Measurements from ENCODE around the gene CALU. TPM values are rescaled to one million over a fixed set of nuclear protein-coding genes. Genes with fewer than 3 reads are reported as not detected.
A peak's percentile ranks its signal among the peaks of the same experiment; 100 is the strongest.

The CALU gene
- total RNA-seq, 1 donor from 2014 or later: 63.6 TPM

DNA sequence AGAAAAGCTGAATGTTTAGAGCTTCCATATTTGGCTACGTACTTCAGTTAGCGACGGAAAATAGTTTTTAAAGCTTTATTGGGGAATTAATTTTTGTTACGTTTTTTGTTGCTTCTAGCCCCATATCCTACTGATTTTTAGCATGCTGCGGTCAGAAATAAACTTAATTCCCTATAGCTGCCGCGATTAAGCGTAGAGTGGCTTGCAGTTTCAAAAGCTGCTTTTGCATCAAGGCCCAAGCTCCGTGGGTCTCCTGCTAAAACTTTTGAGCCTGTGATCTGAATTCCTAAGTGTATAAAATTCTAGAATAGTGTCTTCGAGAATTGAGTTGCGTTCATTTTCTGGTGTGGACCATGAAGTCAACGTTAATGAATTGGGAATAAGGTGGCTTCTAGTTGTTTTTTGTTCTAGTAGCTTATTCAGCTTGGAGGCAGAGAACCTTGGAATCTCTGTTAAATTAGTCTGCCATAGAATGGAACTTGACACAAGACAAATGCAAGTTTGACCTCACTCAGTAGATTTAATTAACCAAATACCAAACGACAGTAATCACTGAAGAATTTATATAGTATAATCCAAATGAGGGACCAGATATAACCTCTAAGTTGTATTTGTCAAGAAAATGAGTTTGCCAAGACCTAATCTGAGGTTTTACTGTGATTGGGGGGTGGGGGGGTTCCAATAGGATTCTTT lies 977 bp downstream of the CALU start:
- TF ChIP-seq, protein P1, sequence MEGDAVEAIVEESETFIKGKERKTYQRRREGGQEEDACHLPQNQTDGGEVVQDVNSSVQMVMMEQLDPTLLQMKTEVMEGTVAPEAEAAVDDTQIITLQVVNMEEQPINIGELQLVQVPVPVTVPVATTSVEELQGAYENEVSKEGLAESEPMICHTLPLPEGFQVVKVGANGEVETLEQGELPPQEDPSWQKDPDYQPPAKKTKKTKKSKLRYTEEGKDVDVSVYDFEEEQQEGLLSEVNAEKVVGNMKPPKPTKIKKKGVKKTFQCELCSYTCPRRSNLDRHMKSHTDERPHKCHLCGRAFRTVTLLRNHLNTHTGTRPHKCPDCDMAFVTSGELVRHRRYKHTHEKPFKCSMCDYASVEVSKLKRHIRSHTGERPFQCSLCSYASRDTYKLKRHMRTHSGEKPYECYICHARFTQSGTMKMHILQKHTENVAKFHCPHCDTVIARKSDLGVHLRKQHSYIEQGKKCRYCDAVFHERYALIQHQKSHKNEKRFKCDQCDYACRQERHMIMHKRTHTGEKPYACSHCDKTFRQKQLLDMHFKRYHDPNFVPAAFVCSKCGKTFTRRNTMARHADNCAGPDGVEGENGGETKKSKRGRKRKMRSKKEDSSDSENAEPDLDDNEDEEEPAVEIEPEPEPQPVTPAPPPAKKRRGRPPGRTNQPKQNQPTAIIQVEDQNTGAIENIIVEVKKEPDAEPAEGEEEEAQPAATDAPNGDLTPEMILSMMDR (IDR thresholded peaks at IDR 0.05; ENCODE audit: partially characterized antibody, unreplicated experiment): no peak
- no peak for DNase-seq
- peaks cover 2% of the 10 kb centered on the region for H3K27me3 Mint-ChIP-seq (ENCODE audit: unreplicated experiment)
- H3K4me1 Mint-ChIP-seq (ENCODE audit: low read depth, unreplicated experiment): peaks cover 15% of the 10 kb centered on the region
- peak overlapping the region; percentile 91 for H3K27ac Mint-ChIP-seq (ENCODE audit: unreplicated experiment)
- H3K9me3 Mint-ChIP-seq (ENCODE audit: unreplicated experiment): peaks cover 2% of the 10 kb centered on the region
- peak overlapping the region; percentile 96 for H3K4me3 Mint-ChIP-seq (ENCODE audit: unreplicated experiment)
- no peaks in the 10 kb centered on the region for H3K36me3 Mint-ChIP-seq (ENCODE audit: unreplicated experiment)

DNA sequence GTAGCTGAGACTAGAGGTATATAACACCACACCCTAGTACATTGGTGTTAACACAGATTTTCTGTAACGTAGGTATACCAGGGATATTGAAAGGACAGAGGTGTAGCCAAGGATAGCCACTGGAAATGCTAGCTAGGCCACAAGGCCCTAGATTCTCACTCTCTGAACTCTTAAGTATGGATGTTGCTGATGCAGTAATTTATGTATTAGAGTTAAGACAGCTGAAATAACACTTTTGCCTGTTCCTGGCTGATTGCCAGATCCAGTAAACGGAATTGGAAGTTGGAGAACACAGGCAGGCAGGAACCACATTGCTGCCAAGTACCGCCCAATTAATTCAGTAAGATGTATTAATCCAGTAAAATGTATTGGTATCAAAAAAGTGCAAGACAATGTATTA lies 1.8 kb downstream of the CALU start:
- Mint-ChIP-seq H3K4me1 (ENCODE audit: low read depth, unreplicated experiment) (peaks cover 12% of the 10 kb centered on the region), H3K4me3 (ENCODE audit: unreplicated experiment) (no peak overlapping the region), H3K27ac (ENCODE audit: unreplicated experiment) (peak overlapping the region; percentile 15), H3K27me3 (ENCODE audit: unreplicated experiment) (no peaks in the 10 kb centered on the region), H3K9me3 (ENCODE audit: unreplicated experiment) (peaks cover 2% of the 10 kb centered on the region), H3K36me3 (ENCODE audit: unreplicated experiment) (no peaks in the 10 kb centered on the region)
- DNase-seq: no peak
- TF ChIP-seq, protein P1 (IDR thresholded peaks at IDR 0.05; ENCODE audit: partially characterized antibody, unreplicated experiment): no peak

DNA sequence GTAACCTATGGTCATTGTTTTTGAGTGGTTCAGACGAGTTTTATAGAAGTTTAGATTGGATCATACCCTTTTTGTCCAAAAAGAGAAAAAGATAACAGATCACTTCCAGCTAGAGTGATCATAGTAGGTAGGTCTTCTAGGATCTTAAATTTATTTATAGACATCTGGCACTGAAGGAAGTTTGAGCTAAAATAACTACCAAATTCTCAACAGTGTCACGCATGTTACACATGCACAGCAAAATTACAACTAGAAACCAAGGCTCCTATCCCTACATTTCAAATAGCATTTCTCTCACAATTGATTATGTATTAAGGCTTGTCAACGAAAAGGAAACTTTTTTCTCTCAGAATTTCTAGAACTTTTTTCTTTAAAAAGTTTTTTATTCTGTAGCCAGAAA lies 2.3 kb downstream of the CALU start:
- H3K36me3 Mint-ChIP-seq (ENCODE audit: unreplicated experiment): no peaks in the 10 kb centered on the region
- TF ChIP-seq, protein P1 (IDR thresholded peaks at IDR 0.05; ENCODE audit: partially characterized antibody, unreplicated experiment): no peak
- peaks cover 2% of the 10 kb centered on the region for H3K9me3 Mint-ChIP-seq (ENCODE audit: unreplicated experiment)
- H3K4me1 Mint-ChIP-seq (ENCODE audit: low read depth, unreplicated experiment): peaks cover 12% of the 10 kb centered on the region
- no peak overlapping the region for H3K4me3 Mint-ChIP-seq (ENCODE audit: unreplicated experiment)
- H3K27me3 Mint-ChIP-seq (ENCODE audit: unreplicated experiment): no peaks in the 10 kb centered on the region
- H3K27ac Mint-ChIP-seq (ENCODE audit: unreplicated experiment): no peak overlapping the region
- DNase-seq: no peak

DNA sequence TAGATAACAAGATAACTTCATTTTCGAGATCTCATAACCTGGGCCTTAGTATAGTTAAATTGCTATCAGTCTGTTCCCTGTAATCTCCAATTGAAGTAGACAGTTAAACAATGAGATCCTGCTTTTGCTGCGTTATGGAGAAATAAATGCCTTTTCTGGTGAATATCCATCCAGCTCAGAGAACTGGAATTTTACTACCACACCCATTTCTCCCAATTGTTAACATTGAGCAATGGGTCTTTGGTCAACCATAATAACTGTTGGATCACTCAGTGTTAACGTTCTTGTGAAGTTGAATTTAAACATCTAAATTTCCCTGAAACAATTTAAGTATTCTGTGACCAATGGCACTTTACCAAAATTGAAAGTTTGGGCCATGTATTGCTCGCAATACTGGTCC lies 3.0 kb downstream of the CALU start:
- TF ChIP-seq, protein P1 (IDR thresholded peaks at IDR 0.05; ENCODE audit: partially characterized antibody, unreplicated experiment): no peak
- no peak overlapping the region for H3K4me3 Mint-ChIP-seq (ENCODE audit: unreplicated experiment)
- no peaks in the 10 kb centered on the region for H3K36me3 Mint-ChIP-seq (ENCODE audit: unreplicated experiment)
- peaks cover 8% of the 10 kb centered on the region for H3K4me1 Mint-ChIP-seq (ENCODE audit: low read depth, unreplicated experiment)
- H3K27me3 Mint-ChIP-seq (ENCODE audit: unreplicated experiment): no peaks in the 10 kb centered on the region
- no peak for DNase-seq
- no peaks in the 10 kb centered on the region for H3K9me3 Mint-ChIP-seq (ENCODE audit: unreplicated experiment)
- H3K27ac Mint-ChIP-seq (ENCODE audit: unreplicated experiment): no peak overlapping the region

DNA sequence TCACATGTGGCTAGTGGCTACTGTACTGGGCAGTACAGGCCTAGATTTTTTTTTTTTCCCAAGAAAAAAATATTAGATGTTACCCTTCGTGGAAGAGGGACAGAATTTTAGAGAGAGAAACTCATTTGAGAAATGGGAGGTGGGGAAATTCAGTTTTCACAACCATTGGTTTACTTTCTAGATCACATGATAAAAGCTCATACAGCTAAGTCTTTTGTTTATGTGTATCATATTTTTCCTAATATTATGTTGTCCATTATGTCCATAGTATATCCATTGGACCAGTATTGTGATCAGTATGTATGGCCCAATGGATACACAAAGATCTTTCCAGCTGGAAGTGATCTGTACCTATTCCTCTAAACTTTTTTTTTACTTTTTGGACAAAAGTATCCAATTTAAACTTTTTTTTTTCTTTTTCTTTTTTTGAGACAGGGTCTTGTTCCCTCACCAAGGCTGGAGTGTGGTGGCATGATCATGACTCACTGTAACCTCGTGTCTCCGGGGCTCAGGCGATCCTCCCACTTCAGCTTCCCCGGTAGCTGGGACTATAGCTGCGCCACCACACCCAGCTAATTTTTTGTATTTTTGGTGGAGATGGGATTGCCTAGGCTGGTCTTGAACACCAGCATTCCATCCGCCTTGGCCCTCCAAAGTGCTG lies 4.1 kb downstream of the CALU start:
- H3K36me3 Mint-ChIP-seq (ENCODE audit: unreplicated experiment): no peaks in the 10 kb centered on the region
- TF ChIP-seq, protein P1 (IDR thresholded peaks at IDR 0.05; ENCODE audit: partially characterized antibody, unreplicated experiment): no peak
- no peaks in the 10 kb centered on the region for H3K9me3 Mint-ChIP-seq (ENCODE audit: unreplicated experiment)
- H3K27me3 Mint-ChIP-seq (ENCODE audit: unreplicated experiment): no peaks in the 10 kb centered on the region
- H3K4me3 Mint-ChIP-seq (ENCODE audit: unreplicated experiment): no peak overlapping the region
- H3K4me1 Mint-ChIP-seq (ENCODE audit: low read depth, unreplicated experiment): peaks cover 8% of the 10 kb centered on the region
- DNase-seq: no peak
- H3K27ac Mint-ChIP-seq (ENCODE audit: unreplicated experiment): no peak overlapping the region
